ENCODE results near the gene TNP1.

Gene TNP1

GRCh38 chr2:216879727-216880508 is 20.1 kb upstream of the TNP1 start:
- in situ Hi-C loops (cut with HindIII; ENCODE audit: low sequenced_read_pairs) = no loop called here
- no peak for TF ChIP-seq CTCF (IDR thresholded peaks at IDR 0.05; ENCODE audit: low read depth, low read length, missing control alignments)
- no peak for DNase-seq (ENCODE audit: low read depth)
- no peak overlapping the region for H3K4me3 ChIP-seq (ENCODE audit: low read depth, low read length)

GRCh38 chr2:216878072-216878471 is 18.2 kb upstream of the TNP1 start:
- no peak for TF ChIP-seq CTCF (IDR thresholded peaks at IDR 0.05; ENCODE audit: low read depth, low read length, missing control alignments)
- H3K4me3 ChIP-seq (ENCODE audit: low read depth, low read length) = no peak overlapping the region
- in situ Hi-C loops (cut with HindIII; ENCODE audit: low sequenced_read_pairs) = no loop called here
- DNase-seq (ENCODE audit: low read depth) = no peak

- TF ChIP-seq CTCF (IDR thresholded peaks at IDR 0.05; ENCODE audit: low read depth, low read length, missing control alignments) = no peak
- H3K4me3 ChIP-seq (ENCODE audit: low read depth, low read length) = no peak overlapping the region
- DNase-seq (ENCODE audit: low read depth) = no peak
- in situ Hi-C loops (cut with HindIII; ENCODE audit: low sequenced_read_pairs) = no loop called here
Observed at GRCh38 chr2:216877085-216877484, 17.2 kb upstream of the TNP1 start.

- DNase-seq (ENCODE audit: low read depth) = no peak
Observed at GRCh38 chr2:216875862-216876261, 16.0 kb upstream of the TNP1 start.

GRCh38 chr2:216873573-216873972 is 13.7 kb upstream of the TNP1 start:
- no peak overlapping the region for H3K4me3 ChIP-seq (ENCODE audit: low read depth, low read length)
- in situ Hi-C loops (cut with HindIII; ENCODE audit: low sequenced_read_pairs) = no loop called here
- no peak for TF ChIP-seq CTCF (IDR thresholded peaks at IDR 0.05; ENCODE audit: low read depth, low read length, missing control alignments)
- no peak for DNase-seq (ENCODE audit: low read depth)

More at GRCh38 chr2:216875862-216876261, 16.0 kb upstream of the TNP1 start:
- in situ Hi-C loops (cut with HindIII; ENCODE audit: low sequenced_read_pairs) = no loop called here
- H3K4me3 ChIP-seq (ENCODE audit: low read depth, low read length) = no peak overlapping the region
- no peak for TF ChIP-seq CTCF (IDR thresholded peaks at IDR 0.05; ENCODE audit: low read depth, low read length, missing control alignments)

- in situ Hi-C loops (cut with HindIII; ENCODE audit: low sequenced_read_pairs) = no loop called here
- DNase-seq (ENCODE audit: low read depth) = no peak
- H3K4me3 ChIP-seq (ENCODE audit: low read depth, low read length) = no peak overlapping the region
- TF ChIP-seq CTCF (IDR thresholded peaks at IDR 0.05; ENCODE audit: low read depth, low read length, missing control alignments) = no peak
Observed at GRCh38 chr2:216872624-216873023, 12.8 kb upstream of the TNP1 start.

All from astrocyte of the cerebellum (primary cell).